HCT116 (cell line): ENCODE data around the gene OGN. TPM values are rescaled to one million over a fixed set of nuclear protein-coding genes. Genes with fewer than 3 reads are reported as not detected.

ENCODE experiments used
- ATAC-seq: fragments of 200-7000 bp; cut with Tn5 transposase; 2 replicates; pipeline ENCODE4 v1.9.1; 2020; ENCODE audit warnings: mild to moderate bottlenecking, moderate library complexity
- BruUV-seq: library from RNA; stranded (reverse); fragments of 400-500 nt; replicated peaks from 2 replicates; lab custom pipeline; 2021; lab: Mats Ljungman, UMichigan
- CTCF ChIA-PET: fragments of 300-600 bp; sonication (Branson Sonifier 250); formaldehyde crosslinking; loops from one replicate; lab custom pipeline; 2021; ENCODE audit warnings: antibody characterized with exemption; lab: Charles Lee
- POLR2A ChIA-PET: fragments of 300-600, 350-600 bp; sonication (Branson Sonifier 250); formaldehyde crosslinking; loops from one replicate; lab custom pipeline; 2021; ENCODE audit warnings: antibody characterized with exemption; lab: Charles Lee
- RAD21 ChIA-PET, 2 experiments: fragments of 300-600 bp; sonication (Branson Sonifier 250); formaldehyde crosslinking; loops; one replicate each; lab custom pipeline; 2023; ENCODE audit warnings: low total read pairs in 2 of 2; ENCODE audit not compliant: uncharacterized antibody in 2 of 2, unreplicated experiment in 2 of 2, low non-redundant PET in 1 of 2; lab: Charles Lee
- DNase-seq: peaks from one replicate; pipeline ENCODE4 v3.0.0-alpha.2; 2010; ENCODE audit warnings: low read depth, low spot score
- H2AFZ ChIP-seq: fragments of 200-600 bp; shearing (Covaris generic), sonication (generic); 2 replicates; pipeline ENCODE4 v1.6.1; 2017; ENCODE audit warnings: low read depth, mixed run types, mixed read lengths, antibody characterized with exemption, low read length; ENCODE audit not compliant: poor library complexity, severe bottlenecking
- H3K27ac ChIP-seq: 2 replicates; pipeline ENCODE4 v1.5.1; 2012; ENCODE audit warnings: low read depth, low read length
- H3K27me3 ChIP-seq: fragments of 200-600 bp; sonication (generic); 2 replicates; pipeline ENCODE4 v1.6.1; 2016; ENCODE audit warnings: mixed run types, low read length, mixed read lengths; ENCODE audit not compliant: insufficient read depth
- H3K36me3 ChIP-seq, 2 experiments: fragments of 200-500 bp in 1 of 2; fragments of 200-600 bp in 1 of 2; sonication (Bioruptor generic) in 1 of 2; sonication (generic) in 1 of 2; 2 replicates each; pipeline versions ENCODE4 v1.5.1 to v1.6.1; 2014 to 2016; ENCODE audit warnings: low read length in 2 of 2, inconsistent platforms in 1 of 2, mixed read lengths in 1 of 2, mixed run types in 1 of 2; ENCODE audit not compliant: insufficient read depth in 2 of 2, control insufficient read depth in 1 of 2
- H3K4me1 ChIP-seq, 2 experiments: fragments of 200-600 bp in 1 of 2; sonication (generic) in 1 of 2; 2 replicates each; pipeline versions ENCODE4 v1.5.1 to v1.6.1; 2012 to 2017; ENCODE audit warnings: low read length in 2 of 2, inconsistent platforms in 1 of 2, mild to moderate bottlenecking in 1 of 2, mixed read lengths in 1 of 2, mixed run types in 1 of 2, moderate library complexity in 1 of 2; ENCODE audit not compliant: insufficient read depth in 2 of 2, control insufficient read depth in 1 of 2
- H3K4me2 ChIP-seq: fragments of 200-600 bp; sonication (generic); 2 replicates; pipeline ENCODE4 v1.6.1; 2017; ENCODE audit warnings: mixed run types, low read length, mixed read lengths
- H3K4me3 ChIP-seq, 2 experiments: fragments of 200-600 bp in 1 of 2; sonication (generic) in 1 of 2; replicated peaks in 1 of 2; 2 replicates each; pipeline ENCODE4 v1.5.1; 2011 to 2016; ENCODE audit warnings: low read length in 2 of 2, control low read depth in 1 of 2, low read depth in 1 of 2, mild to moderate bottlenecking in 1 of 2, mixed read lengths in 1 of 2, mixed run types in 1 of 2
- H3K79me2 ChIP-seq: fragments of 200-600 bp; sonication (generic); 2 replicates; pipeline ENCODE4 v1.6.1; 2017; ENCODE audit warnings: mild to moderate bottlenecking, mixed run types, low read length, moderate library complexity, mixed read lengths; ENCODE audit not compliant: insufficient read depth
- H3K9ac ChIP-seq: fragments of 200-600 bp; sonication (generic); 2 replicates; pipeline ENCODE4 v1.6.1; 2016; ENCODE audit warnings: low read length, mixed read lengths
- H3K9me2 ChIP-seq: fragments of 200-600 bp; sonication (generic), shearing (Covaris generic); 2 replicates; pipeline ENCODE4 v1.6.1; 2017; ENCODE audit warnings: mixed run types, mild to moderate bottlenecking, moderate library complexity; ENCODE audit not compliant: insufficient read depth
- H3K9me3 ChIP-seq, 2 experiments: fragments of 200-500 bp in 1 of 2; fragments of 200-600 bp in 1 of 2; sonication (Bioruptor generic) in 1 of 2; sonication (generic) in 1 of 2; 2 replicates each; pipeline ENCODE4 v1.6.1; 2014 to 2017; ENCODE audit warnings: low read length in 2 of 2, mixed read lengths in 2 of 2, inconsistent platforms in 1 of 2, low read depth in 1 of 2, mild to moderate bottlenecking in 1 of 2, mixed run types in 1 of 2, moderate library complexity in 1 of 2; ENCODE audit not compliant: control insufficient read depth in 1 of 2, insufficient read depth in 1 of 2
- H4K20me1 ChIP-seq: fragments of 200-600 bp; sonication (generic), shearing (Covaris generic); 2 replicates; pipeline ENCODE4 v1.6.1; 2017; ENCODE audit warnings: mixed run types, mild to moderate bottlenecking, moderate library complexity; ENCODE audit not compliant: insufficient read depth
- CBX3 ChIP-seq: IDR thresholded peaks from 2 replicates; pipeline ENCODE4 v1.6.1; 2012; ENCODE audit warnings: low read depth
- EGR1 ChIP-seq: IDR thresholded peaks from 2 replicates; pipeline ENCODE4 v1.6.1; 2012; ENCODE audit warnings: low read depth
- ELF1 ChIP-seq: IDR thresholded peaks from 2 replicates; pipeline ENCODE4 v1.6.1; 2012; ENCODE audit warnings: low read depth, borderline replicate concordance
- EZH2phosphoT487 ChIP-seq: fragments of 200-600 bp; IDR thresholded peaks from 2 replicates; pipeline ENCODE4 v1.6.1; 2018; ENCODE audit warnings: antibody characterized with exemption, borderline replicate concordance
- FOSL1 ChIP-seq: IDR thresholded peaks from 2 replicates; pipeline ENCODE4 v1.6.1; 2012; ENCODE audit warnings: low read depth
- POLR2A ChIP-seq: IDR thresholded peaks from 2 replicates; pipeline ENCODE4 v1.7.0; 2011; ENCODE audit warnings: borderline replicate concordance; ENCODE audit not compliant: insufficient read depth, insufficient read length; ENCODE audit errors: extremely low read depth
- POLR2AphosphoS5 ChIP-seq: IDR thresholded peaks from 2 replicates; pipeline ENCODE4 v1.6.1; 2011; ENCODE audit warnings: mild to moderate bottlenecking, low read depth, low read length, moderate library complexity
- RAD21 ChIP-seq: IDR thresholded peaks from 2 replicates; pipeline ENCODE4 v1.6.1; 2012; ENCODE audit warnings: low read depth, mild to moderate bottlenecking
- SIN3A ChIP-seq: IDR thresholded peaks from 2 replicates; pipeline ENCODE4 v1.6.1; 2012; ENCODE audit warnings: low read depth
- SP1 ChIP-seq: IDR thresholded peaks from 2 replicates; pipeline ENCODE4 v1.6.1; 2012; ENCODE audit warnings: low read depth
- TCF7L2 ChIP-seq: IDR thresholded peaks from 2 replicates; pipeline ENCODE4 v1.7.0; 2011; ENCODE audit warnings: borderline replicate concordance, inconsistent platforms; ENCODE audit not compliant: insufficient read depth, insufficient read length; ENCODE audit errors: extremely low read depth
- YY1 ChIP-seq: IDR thresholded peaks from 2 replicates; pipeline ENCODE4 v1.6.1; 2011; ENCODE audit warnings: low read length, low read depth, moderate library complexity, mild to moderate bottlenecking; ENCODE audit not compliant: insufficient replicate concordance; ENCODE audit errors: extremely low read depth
- ZFX ChIP-seq: fragments of 450-650 bp; IDR thresholded peaks from 2 replicates; pipeline ENCODE4 v1.6.1; 2017
- ZNF274 ChIP-seq: fragments of 200-500 bp; sonication (Bioruptor generic); IDR thresholded peaks from 2 replicates; pipeline ENCODE4 v1.6.1; 2014; ENCODE audit warnings: mild to moderate bottlenecking, low read depth, low read length, inconsistent platforms
- intact Hi-C: fragments of 100-400 bp; cut with micrococcal nuclease; formaldehyde crosslinking; loops from 2 replicates; pipeline ENCODE4 v1.10.0; 2022
- total RNA-seq: library from RNA; stranded (reverse); gene quantifications from one replicate; pipeline ENCODE4 v1.2.1, GENCODE V29; 2021; ENCODE audit not compliant: unreplicated experiment
- TF ChIP-seq, protein P1 (sequence below), 3 experiments: fragments of 200-600 bp in 1 of 3; sonication (generic) in 1 of 3; IDR thresholded peaks in 2 of 3; conservative IDR thresholded peaks in 1 of 3; 2 replicates each; pipeline ENCODE4 v1.5.1; 2012 to 2017; ENCODE audit warnings: low read depth in 2 of 3, low read length in 2 of 3, antibody characterized with exemption in 1 of 3, borderline replicate concordance in 1 of 3, control low read depth in 1 of 3, mild to moderate bottlenecking in 1 of 3, mixed read lengths in 1 of 3, mixed run types in 1 of 3, moderate library complexity in 1 of 3; ENCODE audit not compliant: insufficient read depth in 1 of 3
- TF ChIP-seq, protein P2 (sequence below): IDR thresholded peaks from 2 replicates; pipeline ENCODE4 v1.6.1; 2012
- TF ChIP-seq, protein P3 (sequence below): IDR thresholded peaks from 2 replicates; pipeline ENCODE4 v1.6.1; 2011; ENCODE audit warnings: mild to moderate bottlenecking, low read length, moderate library complexity; ENCODE audit not compliant: insufficient replicate concordance; ENCODE audit errors: extremely low read depth

OGN gene
- total RNA-seq, 1 experiment from 2014 or later, result 0.15 TPM

DNA sequence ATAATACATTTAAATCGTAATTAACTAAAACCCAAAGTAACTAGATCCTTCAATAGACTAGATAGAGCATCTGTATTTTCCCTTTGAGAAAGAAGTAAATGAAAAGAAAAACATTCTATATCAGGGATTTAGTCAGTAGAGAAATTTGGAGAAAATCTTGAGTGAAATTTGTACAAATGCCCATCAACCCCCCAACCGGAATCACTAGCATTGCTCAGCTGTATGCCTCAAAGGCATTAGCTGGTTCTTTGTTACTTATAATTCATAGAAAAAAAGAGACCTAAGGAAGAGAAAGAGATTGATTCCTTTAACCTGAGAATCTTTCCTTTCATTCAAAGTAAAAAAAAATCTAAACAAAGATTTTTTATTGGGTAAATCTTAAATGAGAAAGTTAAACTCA is 19.2 kb upstream of the OGN start:
- no peak overlapping the region for H3K9ac ChIP-seq
- TF ChIP-seq POLR2AphosphoS5 (no peak), POLR2A (no peak), YY1 (no peak), TCF7L2 (no peak), FOSL1 (no peak), ZNF274 (no peak), ZFX (no peak), RAD21 (no peak), EGR1 (no peak), CBX3 (no peak), SIN3A (no peak), ELF1 (no peak), EZH2phosphoT487 (no peak), SP1 (no peak)
- TF ChIP-seq, protein P1, sequence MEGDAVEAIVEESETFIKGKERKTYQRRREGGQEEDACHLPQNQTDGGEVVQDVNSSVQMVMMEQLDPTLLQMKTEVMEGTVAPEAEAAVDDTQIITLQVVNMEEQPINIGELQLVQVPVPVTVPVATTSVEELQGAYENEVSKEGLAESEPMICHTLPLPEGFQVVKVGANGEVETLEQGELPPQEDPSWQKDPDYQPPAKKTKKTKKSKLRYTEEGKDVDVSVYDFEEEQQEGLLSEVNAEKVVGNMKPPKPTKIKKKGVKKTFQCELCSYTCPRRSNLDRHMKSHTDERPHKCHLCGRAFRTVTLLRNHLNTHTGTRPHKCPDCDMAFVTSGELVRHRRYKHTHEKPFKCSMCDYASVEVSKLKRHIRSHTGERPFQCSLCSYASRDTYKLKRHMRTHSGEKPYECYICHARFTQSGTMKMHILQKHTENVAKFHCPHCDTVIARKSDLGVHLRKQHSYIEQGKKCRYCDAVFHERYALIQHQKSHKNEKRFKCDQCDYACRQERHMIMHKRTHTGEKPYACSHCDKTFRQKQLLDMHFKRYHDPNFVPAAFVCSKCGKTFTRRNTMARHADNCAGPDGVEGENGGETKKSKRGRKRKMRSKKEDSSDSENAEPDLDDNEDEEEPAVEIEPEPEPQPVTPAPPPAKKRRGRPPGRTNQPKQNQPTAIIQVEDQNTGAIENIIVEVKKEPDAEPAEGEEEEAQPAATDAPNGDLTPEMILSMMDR (IDR thresholded peaks at IDR 0.05 in 2 of 3, conservative IDR thresholded peaks at IDR 0.05 in 1 of 3; ENCODE audit: borderline replicate concordance in 1 of 3, insufficient read depth in 1 of 3, low read depth in 2 of 3, low read length in 2 of 3), result no peak
- TF ChIP-seq, protein P2, sequence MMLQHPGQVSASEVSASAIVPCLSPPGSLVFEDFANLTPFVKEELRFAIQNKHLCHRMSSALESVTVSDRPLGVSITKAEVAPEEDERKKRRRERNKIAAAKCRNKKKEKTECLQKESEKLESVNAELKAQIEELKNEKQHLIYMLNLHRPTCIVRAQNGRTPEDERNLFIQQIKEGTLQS, result no peak
- TF ChIP-seq, protein P3, sequence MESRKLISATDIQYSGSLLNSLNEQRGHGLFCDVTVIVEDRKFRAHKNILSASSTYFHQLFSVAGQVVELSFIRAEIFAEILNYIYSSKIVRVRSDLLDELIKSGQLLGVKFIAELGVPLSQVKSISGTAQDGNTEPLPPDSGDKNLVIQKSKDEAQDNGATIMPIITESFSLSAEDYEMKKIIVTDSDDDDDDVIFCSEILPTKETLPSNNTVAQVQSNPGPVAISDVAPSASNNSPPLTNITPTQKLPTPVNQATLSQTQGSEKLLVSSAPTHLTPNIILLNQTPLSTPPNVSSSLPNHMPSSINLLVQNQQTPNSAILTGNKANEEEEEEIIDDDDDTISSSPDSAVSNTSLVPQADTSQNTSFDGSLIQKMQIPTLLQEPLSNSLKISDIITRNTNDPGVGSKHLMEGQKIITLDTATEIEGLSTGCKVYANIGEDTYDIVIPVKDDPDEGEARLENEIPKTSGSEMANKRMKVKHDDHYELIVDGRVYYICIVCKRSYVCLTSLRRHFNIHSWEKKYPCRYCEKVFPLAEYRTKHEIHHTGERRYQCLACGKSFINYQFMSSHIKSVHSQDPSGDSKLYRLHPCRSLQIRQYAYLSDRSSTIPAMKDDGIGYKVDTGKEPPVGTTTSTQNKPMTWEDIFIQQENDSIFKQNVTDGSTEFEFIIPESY, result no peak
- H3K4me2 ChIP-seq, result no peak overlapping the region
- H3K36me3 ChIP-seq, result no peaks in the 10 kb centered on the region
- no peaks in the 10 kb centered on the region for H3K79me2 ChIP-seq
- no peak overlapping the region for H3K4me3 ChIP-seq
- no peaks in the 10 kb centered on the region for H3K4me1 ChIP-seq
- ATAC-seq, result no peak
- RAD21 ChIA-PET, result no interaction called here
- intact Hi-C loops, result no loop called here
- H4K20me1 ChIP-seq, result no peaks in the 10 kb centered on the region
- H2AFZ ChIP-seq, result no peak overlapping the region
- POLR2A ChIA-PET, result no interaction called here
- no peaks in the 10 kb centered on the region for H3K9me3 ChIP-seq
- H3K27ac ChIP-seq, result no peak overlapping the region
- CTCF ChIA-PET, result no interaction called here
- no peaks in the 10 kb centered on the region for H3K9me2 ChIP-seq
- no peak for DNase-seq
- BruUV-seq, result no TSS peak
- no peaks in the 10 kb centered on the region for H3K27me3 ChIP-seq
